ENCODE results near the gene RAI14.

DNA sequence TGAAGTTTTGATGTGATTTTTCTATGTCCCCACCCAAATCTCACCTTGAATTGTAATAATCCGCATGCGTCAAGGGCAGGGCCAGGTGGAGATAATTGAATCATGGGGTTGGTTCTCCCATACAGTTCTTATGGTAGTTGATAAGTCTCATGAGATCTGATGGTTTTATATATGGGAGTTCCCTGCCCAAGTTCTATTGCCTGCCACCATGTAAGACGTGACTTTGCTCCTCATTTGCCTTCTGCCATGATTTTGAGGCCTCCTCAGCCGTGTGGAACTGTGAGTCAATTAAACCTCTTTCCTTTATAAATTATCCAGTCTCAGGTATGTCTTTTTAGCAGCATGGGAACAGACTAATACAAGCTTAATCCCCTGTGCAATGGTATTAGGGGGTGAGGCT, 25.5 kb upstream of the RAI14 start:
- TF ChIP-seq ZFX (IDR thresholded peaks at IDR 0.05): no peak
- TF ChIP-seq, protein P1, sequence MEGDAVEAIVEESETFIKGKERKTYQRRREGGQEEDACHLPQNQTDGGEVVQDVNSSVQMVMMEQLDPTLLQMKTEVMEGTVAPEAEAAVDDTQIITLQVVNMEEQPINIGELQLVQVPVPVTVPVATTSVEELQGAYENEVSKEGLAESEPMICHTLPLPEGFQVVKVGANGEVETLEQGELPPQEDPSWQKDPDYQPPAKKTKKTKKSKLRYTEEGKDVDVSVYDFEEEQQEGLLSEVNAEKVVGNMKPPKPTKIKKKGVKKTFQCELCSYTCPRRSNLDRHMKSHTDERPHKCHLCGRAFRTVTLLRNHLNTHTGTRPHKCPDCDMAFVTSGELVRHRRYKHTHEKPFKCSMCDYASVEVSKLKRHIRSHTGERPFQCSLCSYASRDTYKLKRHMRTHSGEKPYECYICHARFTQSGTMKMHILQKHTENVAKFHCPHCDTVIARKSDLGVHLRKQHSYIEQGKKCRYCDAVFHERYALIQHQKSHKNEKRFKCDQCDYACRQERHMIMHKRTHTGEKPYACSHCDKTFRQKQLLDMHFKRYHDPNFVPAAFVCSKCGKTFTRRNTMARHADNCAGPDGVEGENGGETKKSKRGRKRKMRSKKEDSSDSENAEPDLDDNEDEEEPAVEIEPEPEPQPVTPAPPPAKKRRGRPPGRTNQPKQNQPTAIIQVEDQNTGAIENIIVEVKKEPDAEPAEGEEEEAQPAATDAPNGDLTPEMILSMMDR (conservative IDR thresholded peaks at IDR 0.05): no peak

Measured in C4-2B (cell line).